LNCaP clone FGC (cell line): Measurements from ENCODE around the gene SUPV3L1.
"Not testable (repeated sequence)": the region's sequence is repeated elsewhere in the genome, so short reads cannot be mapped to it uniquely, and the experiment has no call there.

Source experiments
- DNase-seq: peaks from one replicate; pipeline ENCODE4 v3.0.0-alpha.2; 2011; ENCODE audit warnings: low read depth
- H3K4me3 ChIP-seq: 2 replicates; pipeline ENCODE4 v1.5.1; 2011; ENCODE audit warnings: mild to moderate bottlenecking, low read depth, low read length, control low read depth
- TF ChIP-seq, protein P1 (sequence below): IDR thresholded peaks from 2 replicates; pipeline ENCODE4 v1.5.1; 2012; ENCODE audit warnings: mild to moderate bottlenecking; ENCODE audit not compliant: control insufficient read depth, insufficient read depth; ENCODE audit errors: extremely low read depth

Gene SUPV3L1

GRCh38 chr10:69145864-69146263, 34.2 kb upstream of the SUPV3L1 start:
- no peak for DNase-seq
- TF ChIP-seq, protein P1, sequence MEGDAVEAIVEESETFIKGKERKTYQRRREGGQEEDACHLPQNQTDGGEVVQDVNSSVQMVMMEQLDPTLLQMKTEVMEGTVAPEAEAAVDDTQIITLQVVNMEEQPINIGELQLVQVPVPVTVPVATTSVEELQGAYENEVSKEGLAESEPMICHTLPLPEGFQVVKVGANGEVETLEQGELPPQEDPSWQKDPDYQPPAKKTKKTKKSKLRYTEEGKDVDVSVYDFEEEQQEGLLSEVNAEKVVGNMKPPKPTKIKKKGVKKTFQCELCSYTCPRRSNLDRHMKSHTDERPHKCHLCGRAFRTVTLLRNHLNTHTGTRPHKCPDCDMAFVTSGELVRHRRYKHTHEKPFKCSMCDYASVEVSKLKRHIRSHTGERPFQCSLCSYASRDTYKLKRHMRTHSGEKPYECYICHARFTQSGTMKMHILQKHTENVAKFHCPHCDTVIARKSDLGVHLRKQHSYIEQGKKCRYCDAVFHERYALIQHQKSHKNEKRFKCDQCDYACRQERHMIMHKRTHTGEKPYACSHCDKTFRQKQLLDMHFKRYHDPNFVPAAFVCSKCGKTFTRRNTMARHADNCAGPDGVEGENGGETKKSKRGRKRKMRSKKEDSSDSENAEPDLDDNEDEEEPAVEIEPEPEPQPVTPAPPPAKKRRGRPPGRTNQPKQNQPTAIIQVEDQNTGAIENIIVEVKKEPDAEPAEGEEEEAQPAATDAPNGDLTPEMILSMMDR, result no peak
- no peak overlapping the region for H3K4me3 ChIP-seq

GRCh38 chr10:69146759-69147158, 33.3 kb upstream of the SUPV3L1 start:
- TF ChIP-seq, protein P1, result no peak
- no peak overlapping the region for H3K4me3 ChIP-seq
- no peak for DNase-seq

DNA sequence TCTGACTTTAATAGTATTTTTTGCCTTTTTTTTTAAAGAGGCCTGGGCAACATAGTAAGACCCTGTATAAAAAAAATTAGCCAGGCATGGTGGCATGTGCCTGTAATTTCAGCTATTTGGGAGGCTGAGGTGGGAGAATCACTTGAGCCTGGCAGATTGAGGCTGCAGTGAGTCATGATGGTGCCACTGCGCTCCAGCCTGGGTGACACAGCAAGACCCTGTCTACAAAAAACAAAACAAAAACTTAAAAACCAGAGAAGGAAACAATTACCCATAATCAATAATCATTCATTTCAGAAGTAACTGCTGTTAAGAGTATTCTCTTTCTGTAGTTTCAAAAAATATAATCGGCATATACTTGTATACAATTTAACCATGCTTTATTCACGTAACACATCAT, 28.1 kb upstream of the SUPV3L1 start:
- H3K4me3 ChIP-seq, result no peak overlapping the region
- TF ChIP-seq, protein P1, result no peak
- DNase-seq, result no peak

DNA sequence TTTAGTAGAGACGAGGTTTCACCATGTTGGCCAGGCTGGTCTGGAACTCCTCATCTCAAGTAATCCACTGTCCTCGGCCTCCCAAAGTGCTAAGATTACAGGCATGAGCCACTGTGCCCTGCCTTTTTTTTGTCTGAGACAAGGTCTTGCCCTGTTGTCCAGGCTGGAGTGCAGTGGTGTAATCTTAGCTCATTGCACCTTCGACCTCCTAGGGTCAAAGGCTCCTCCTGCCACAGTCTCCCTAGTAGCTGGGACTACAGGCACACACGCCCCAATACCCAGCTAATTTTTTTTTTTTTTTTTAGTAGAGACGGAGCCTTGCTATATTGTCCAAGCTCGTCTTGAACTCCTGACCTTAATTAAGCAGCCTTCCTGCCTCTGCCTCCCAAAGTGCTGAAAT, 26.8 kb upstream of the SUPV3L1 start:
- H3K4me3 ChIP-seq, result no peak overlapping the region
- DNase-seq, result no peak
- TF ChIP-seq, protein P1, result no peak

DNA sequence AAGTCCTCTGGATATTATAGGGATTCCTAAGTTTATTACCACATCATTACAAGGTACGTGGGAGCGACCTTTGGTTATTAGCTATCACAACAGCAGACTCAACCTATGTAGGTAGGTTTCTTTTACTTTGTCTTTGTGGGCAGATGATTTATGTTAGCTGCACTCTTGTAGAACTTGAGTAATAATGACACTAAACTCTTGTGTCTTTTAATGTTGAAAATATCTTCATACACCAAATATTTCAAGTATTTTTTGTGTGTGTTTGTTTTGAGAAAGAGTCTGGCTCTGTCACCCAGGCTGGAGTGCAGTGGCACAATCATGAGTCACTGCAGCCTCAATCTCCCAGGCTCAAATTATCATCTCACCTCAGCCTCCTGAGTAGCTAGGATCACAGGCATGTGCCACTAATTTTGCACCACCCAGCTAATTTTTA, 19.2 kb upstream of the SUPV3L1 start:
- no peak overlapping the region for H3K4me3 ChIP-seq
- TF ChIP-seq, protein P1, result no peak
- DNase-seq, result no peak

DNA sequence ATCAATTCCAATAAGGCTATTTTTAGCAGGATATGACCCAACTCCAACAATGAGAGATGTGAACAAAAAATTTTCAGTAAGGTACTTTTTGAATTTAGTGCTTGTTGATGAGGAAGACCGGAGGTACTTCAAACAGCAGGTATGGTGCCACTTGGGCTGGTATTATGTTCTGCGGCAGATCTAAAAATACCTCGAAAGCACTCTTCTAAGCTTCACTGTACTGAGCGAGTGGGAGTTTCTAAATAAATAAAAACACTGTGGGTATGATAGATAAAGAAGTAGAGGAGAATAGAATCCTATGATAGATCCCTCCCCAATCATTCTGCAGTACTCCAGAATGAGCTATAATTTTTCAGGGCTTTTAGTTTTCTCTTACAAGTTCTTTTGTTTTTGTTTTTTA, 11.5 kb upstream of the SUPV3L1 start:
- no peak overlapping the region for H3K4me3 ChIP-seq
- TF ChIP-seq, protein P1, result no peak
- DNase-seq, result no peak

GRCh38 chr10:69172241-69172982, 7.6 kb upstream of the SUPV3L1 start:
- no peak overlapping the region for H3K4me3 ChIP-seq
- TF ChIP-seq, protein P1, result no peak
- DNase-seq, result no peak

GRCh38 chr10:69175326-69175725, 4.7 kb upstream of the SUPV3L1 start:
- H3K4me3 ChIP-seq, DNase-seq: not testable (repeated sequence)
